ENCODE results near the gene CLEC20A. TPM values are rescaled to one million over a fixed set of nuclear protein-coding genes. Genes with fewer than 3 reads are reported as not detected.
"Not testable (repeated sequence)": the region's sequence is repeated elsewhere in the genome, so short reads cannot be mapped to it uniquely, and the experiment has no call there.

Gene CLEC20A
- total and polyA plus RNA-seq, 11 donors, result 0.23 TPM; not detected in 10

DNA sequence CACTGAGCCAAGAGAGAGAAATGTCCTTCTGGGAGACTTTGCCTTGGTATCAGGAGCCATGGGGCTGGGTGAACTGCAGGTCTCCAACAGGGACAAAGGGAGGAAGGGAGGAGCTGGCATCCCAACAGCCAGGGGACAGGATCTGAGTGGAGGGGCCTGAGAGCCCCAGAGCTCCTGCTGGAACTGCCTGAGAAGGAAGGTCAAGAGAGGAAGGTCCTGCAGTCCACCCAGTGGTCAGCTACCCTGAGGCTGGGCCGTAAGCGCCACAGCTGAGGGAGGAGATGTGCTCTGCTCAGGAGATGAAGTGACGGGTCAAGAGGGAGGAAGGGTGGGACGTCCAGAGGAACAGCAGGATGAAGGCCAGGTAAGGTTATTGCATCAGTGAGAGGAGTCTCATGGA, 7.5 kb upstream of the CLEC20A start:
- intact Hi-C loops (cut with DNase I), result loop anchor here in 8 of 10 donors (5.0 to 10.0 kb wide), 3 partner anchors 192 to 469 kb away; no protein-coding TSS in a partner anchor
- Histone ChIP-seq H3K9me3 (no peaks in the 10 kb centered on the region), H3K4me3 (no peak overlapping the region), H3K36me3 (no peaks in the 10 kb centered on the region), H3K27me3 (no peaks in the 10 kb centered on the region), H3K27ac (no peak overlapping the region), H3K4me1 (peaks cover 0 to 8% (median 0%) of the 10 kb centered on the region in 12 donors)
- TF ChIP-seq CTCF (IDR thresholded peaks at IDR 0.05), result no peak
- no peak for TF ChIP-seq POLR2A (IDR thresholded peaks at IDR 0.05)
- WGBS, 4 donors, result 65 to 81% (median 75%) methylated on average over 4 of the region's 4 CpGs
- ATAC-seq (no peak), DNase-seq (no peak)

DNA sequence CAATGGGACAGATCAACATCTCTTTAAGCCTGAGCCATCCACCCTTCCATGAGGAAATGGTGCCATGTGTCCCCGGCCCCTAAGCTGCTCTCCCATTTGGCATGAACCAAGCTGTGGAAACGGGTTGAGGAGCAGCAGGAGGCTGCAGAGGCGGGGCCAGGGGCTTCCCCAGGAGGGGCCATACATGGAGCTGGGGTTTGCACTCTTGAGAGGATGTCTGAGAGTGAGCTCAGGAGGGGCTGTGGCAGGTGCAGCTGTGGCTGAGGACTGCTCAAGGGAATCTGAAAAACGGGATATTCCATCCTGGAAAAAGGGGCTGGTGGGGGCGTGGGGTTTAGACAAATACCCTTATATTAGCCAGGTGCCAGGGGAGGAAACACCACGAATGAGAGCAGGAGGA, 7.1 kb upstream of the CLEC20A start:
- Histone ChIP-seq H3K36me3 (no peaks in the 10 kb centered on the region), H3K4me1 (peaks cover 0 to 7% (median 0%) of the 10 kb centered on the region in 12 donors), H3K4me3 (no peak overlapping the region), H3K27ac (no peak overlapping the region), H3K9me3 (no peaks in the 10 kb centered on the region), H3K27me3 (no peaks in the 10 kb centered on the region)
- intact Hi-C loops (cut with DNase I), result loop anchor here in 8 of 10 donors (5.0 to 10.0 kb wide), 3 partner anchors 192 to 469 kb away; no protein-coding TSS in a partner anchor
- no peak for DNase-seq
- WGBS, 4 donors, result 69 to 85% (median 80%) methylated on average over 5 to 6 of the region's 6 CpGs
- ATAC-seq, result no peak
- TF ChIP-seq POLR2A (IDR thresholded peaks at IDR 0.05) (no peak), CTCF (IDR thresholded peaks at IDR 0.05) (no peak)

DNA sequence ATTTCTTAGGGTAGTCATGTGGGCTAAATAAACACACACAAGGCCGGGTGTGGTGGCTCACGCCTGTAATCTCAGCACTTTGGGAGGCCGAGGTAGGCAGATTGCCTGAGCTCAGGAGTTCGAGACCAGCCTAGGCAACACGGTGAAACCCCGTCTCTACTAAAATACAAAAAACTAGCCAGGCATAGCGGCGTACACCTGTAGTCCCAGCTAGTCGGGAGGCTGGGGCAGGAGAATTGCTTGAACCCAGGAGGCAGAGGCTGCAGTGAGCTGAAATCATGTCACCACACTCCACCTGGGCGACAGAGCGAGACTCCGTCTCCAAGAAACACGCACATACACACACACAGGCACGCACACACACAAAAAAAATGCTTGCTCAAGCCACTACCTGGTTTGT, 6.6 kb upstream of the CLEC20A start:
- not testable (repeated sequence) for H3K36me3 ChIP-seq, H3K4me3 ChIP-seq, H3K4me1 ChIP-seq, ATAC-seq, H3K27ac ChIP-seq, H3K27me3 ChIP-seq, DNase-seq, H3K9me3 ChIP-seq
- intact Hi-C loops (cut with DNase I), result loop anchor here in 8 of 10 donors (5.0 to 10.0 kb wide), 3 partner anchors 191 to 469 kb away; no protein-coding TSS in a partner anchor
- 95 to 99% (median 96%) methylated on average over 14 of the region's 14 CpGs for WGBS, 4 donors

DNA sequence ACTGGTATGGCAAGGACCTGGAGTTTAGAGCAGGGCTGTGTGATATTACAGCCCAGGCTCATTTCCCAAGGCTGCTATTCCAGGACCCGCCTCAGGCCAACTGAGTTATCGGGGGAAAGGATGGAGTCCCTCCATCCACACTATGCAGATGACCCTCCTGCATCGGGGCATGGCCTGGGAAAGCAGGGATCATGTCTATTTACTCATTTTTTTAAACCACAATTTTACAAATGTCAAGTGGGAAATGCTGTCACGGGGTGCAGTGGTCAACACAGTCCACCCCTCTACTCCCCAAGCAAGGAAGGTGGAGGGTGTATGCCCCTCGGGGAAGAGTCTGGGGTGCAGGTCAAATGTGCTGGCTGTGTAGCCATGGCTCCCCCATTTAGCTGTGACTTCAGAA, 6.1 kb upstream of the CLEC20A start:
- DNase-seq (no peak), ATAC-seq (no peak)
- H3K4me3 ChIP-seq, result no peak overlapping the region
- H3K9me3 ChIP-seq, result no peaks in the 10 kb centered on the region
- TF ChIP-seq CTCF (IDR thresholded peaks at IDR 0.05), result no peak
- TF ChIP-seq POLR2A (IDR thresholded peaks at IDR 0.05), result no peak
- peaks cover 0 to 7% (median 0%) of the 10 kb centered on the region in 12 donors for H3K4me1 ChIP-seq
- no peak overlapping the region for H3K27ac ChIP-seq
- no peaks in the 10 kb centered on the region for H3K36me3 ChIP-seq
- intact Hi-C loops (cut with DNase I), result loop anchor here in 8 of 10 donors (5.0 to 10.0 kb wide), 3 partner anchors 191 to 468 kb away; no protein-coding TSS in a partner anchor
- 91 to 92% (median 92%) methylated on average over 5 of the region's 5 CpGs for WGBS, 4 donors
- no peaks in the 10 kb centered on the region for H3K27me3 ChIP-seq

- TF ChIP-seq POLR2A (IDR thresholded peaks at IDR 0.05), result no peak
- TF ChIP-seq CTCF (IDR thresholded peaks at IDR 0.05), result no peak
- no peak overlapping the region for H3K4me3 ChIP-seq
- H3K27ac ChIP-seq, result no peak overlapping the region
- no peak for ATAC-seq
- intact Hi-C loops (cut with DNase I), result loop anchor here in 8 of 10 donors (5.0 to 10.0 kb wide), 3 partner anchors 190 to 468 kb away; no protein-coding TSS in a partner anchor
- no peak for DNase-seq
- no peaks in the 10 kb centered on the region for H3K36me3 ChIP-seq
- H3K27me3 ChIP-seq, result no peaks in the 10 kb centered on the region
- WGBS, 4 donors, result 93 to 97% (median 95%) methylated on average over 3 of the region's 3 CpGs
- H3K9me3 ChIP-seq, result no peaks in the 10 kb centered on the region
- peaks cover 0 to 7% (median 0%) of the 10 kb centered on the region in 12 donors for H3K4me1 ChIP-seq
Observed at GRCh38 chr1:178502330-178502714, 5.6 kb upstream of the CLEC20A start.
